GM12875 (cell line): Measurements from ENCODE around the gene CRACDL.

ENCODE experiments used
- H3K4me3 ChIP-seq: one replicate; pipeline ENCODE4 v1.5.1; 2011; ENCODE audit warnings: low read depth, low read length, control low read depth
- TF ChIP-seq, protein P1 (sequence below): IDR thresholded peaks from 2 replicates; pipeline ENCODE4 v1.5.1; 2011; ENCODE audit warnings: low read depth, mild to moderate bottlenecking, control low read depth, inconsistent platforms, low read length, moderate library complexity, borderline replicate concordance; ENCODE audit not compliant: insufficient read depth

Gene CRACDL

DNA sequence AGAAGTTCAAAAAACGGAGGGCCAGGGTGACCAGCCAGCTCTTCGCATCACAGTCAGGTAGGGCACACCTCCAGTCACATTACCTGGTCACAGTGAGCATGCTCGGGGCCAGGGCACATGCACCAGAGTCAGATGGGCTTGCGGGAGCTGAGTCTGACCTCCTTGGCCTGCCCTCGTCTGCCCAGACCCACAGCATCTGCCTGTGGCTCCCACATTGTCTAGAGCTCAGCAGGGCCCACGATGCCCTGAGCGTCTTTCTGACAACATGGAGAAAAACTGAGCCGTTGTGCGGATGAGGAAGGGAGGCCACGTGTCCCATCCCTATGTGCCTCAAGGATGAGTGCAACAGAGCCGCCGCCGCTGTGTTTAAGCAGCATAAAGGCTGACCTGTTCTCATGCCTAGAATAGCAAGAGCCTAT, 37.6 kb downstream of the CRACDL start:
- TF ChIP-seq, protein P1, sequence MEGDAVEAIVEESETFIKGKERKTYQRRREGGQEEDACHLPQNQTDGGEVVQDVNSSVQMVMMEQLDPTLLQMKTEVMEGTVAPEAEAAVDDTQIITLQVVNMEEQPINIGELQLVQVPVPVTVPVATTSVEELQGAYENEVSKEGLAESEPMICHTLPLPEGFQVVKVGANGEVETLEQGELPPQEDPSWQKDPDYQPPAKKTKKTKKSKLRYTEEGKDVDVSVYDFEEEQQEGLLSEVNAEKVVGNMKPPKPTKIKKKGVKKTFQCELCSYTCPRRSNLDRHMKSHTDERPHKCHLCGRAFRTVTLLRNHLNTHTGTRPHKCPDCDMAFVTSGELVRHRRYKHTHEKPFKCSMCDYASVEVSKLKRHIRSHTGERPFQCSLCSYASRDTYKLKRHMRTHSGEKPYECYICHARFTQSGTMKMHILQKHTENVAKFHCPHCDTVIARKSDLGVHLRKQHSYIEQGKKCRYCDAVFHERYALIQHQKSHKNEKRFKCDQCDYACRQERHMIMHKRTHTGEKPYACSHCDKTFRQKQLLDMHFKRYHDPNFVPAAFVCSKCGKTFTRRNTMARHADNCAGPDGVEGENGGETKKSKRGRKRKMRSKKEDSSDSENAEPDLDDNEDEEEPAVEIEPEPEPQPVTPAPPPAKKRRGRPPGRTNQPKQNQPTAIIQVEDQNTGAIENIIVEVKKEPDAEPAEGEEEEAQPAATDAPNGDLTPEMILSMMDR = no peak
- H3K4me3 ChIP-seq = no peak overlapping the region

DNA sequence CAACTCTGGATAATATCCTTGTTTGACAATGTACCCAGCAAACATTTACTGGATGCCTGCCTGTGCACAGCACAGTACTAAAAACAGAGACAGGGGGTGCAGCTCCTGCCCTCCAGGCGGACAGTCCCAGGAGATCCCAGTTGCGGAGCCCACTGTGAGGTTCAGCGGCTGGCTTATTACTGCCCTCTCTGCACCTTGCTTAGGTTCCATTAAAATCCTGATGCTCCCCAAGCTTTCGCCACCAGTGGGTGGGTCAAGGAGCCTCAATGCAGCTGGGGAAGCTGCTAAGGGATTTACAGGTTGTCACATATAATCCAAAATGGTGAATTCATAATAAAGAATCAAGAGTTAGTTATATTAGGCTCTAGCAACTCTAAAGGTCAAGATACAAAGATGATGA, 38.3 kb downstream of the CRACDL start:
- no peak overlapping the region for H3K4me3 ChIP-seq
- TF ChIP-seq, protein P1 = no peak

DNA sequence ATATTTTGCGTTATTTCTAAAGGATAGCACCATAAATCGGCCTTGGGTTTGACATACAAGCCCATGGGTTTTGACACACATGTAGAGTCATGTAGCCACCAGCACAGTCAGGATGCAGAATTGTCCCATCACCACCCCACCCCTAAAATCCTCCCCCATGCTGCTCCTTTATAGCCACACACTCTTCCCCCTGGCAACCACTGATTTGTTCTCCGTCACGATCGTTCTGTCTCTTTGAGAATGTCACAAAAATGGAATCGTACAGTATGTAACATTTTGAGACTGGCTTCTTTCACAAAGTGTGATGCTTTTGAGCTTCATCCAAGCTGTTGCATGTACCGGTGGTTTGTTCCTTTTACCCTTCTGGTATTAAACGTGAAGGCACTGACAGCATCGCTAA, 39.1 kb downstream of the CRACDL start:
- TF ChIP-seq, protein P1 = no peak
- H3K4me3 ChIP-seq = no peak overlapping the region

- TF ChIP-seq, protein P1 = no peak
- no peak overlapping the region for H3K4me3 ChIP-seq
Observed at GRCh38 chr2:98896416-98896815, 39.6 kb downstream of the CRACDL start.

DNA sequence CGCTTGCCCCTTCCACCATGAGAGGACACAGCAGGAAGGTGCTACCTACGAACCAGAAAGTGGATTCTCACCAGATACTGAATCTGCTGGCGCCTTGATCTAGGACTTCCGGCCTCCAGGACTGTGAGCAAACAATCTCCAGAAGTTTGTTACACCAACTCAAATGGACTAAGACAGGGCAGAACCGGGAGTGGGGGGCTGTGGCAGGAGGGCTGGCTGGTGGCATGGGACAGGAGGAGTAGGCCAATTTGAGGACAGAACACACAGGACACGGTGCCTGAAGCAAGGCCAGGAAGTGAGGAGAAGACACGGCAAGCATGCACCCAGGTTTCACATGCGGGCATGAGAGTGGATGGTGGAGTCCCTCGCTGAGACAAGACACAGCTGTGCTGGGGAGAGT, 40.1 kb downstream of the CRACDL start:
- TF ChIP-seq, protein P1 = no peak

DNA sequence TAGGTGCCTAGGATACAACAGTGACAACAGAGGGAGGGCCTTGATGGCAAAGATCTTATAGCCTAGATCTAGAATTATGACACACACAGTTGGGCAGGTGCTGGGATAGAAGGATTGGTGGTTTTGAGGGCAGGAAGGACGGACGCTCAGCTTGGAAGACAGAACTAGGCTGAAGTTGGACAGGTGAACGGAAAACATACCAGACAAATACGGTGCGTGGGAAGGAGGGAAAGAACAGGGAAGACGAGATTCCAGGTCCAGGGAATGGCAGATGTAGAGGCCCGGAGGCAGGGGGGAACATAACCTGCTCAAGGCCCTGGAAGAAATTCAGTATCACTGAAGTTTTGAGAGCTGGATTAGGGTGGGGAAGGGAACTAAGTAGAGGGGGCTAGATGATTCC, 40.8 kb downstream of the CRACDL start:
- TF ChIP-seq, protein P1 = no peak
- H3K4me3 ChIP-seq = no peak overlapping the region

More for the DNA sequence above, 40.1 kb downstream of the CRACDL start:
- H3K4me3 ChIP-seq = no peak overlapping the region

DNA sequence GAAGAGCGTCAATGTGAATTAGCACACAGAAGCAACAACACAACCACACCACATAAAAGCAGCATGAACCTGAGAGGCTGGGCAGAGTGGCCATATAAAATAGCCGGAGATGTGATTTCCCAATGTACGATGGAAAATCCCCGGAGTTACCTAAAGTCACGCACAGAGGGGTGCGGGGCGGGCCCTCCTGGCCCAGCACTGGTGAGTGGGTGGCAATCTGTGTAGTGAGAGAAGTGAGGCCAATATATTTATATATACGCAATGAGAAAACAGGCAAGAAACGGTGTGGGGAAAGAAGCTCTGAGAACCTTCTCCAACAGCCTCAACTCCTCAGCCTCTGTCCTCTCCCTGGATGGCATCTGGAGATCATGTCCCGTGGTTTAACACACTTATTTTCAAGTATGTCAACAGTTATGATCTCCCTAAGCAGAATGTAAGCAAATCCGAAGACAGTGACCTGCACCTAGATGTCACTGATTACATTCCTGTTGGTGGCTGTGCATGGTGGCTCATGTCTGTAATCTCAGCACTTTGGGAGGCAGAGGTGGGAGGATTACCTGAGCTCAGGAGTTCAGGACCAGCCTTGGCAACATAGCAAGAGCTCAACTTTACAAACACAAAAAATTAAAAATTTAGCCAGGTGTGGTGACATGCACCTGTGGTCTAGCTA, 41.6 kb downstream of the CRACDL start:
- TF ChIP-seq, protein P1 = no peak

More for the DNA sequence above, 41.6 kb downstream of the CRACDL start:
- no peak overlapping the region for H3K4me3 ChIP-seq
